22Rv1 (cell line): ENCODE results near the gene LRMDA.

Experiments used
- H3K27ac ChIP-seq: fragments of 450-650 bp; 2 replicates; pipeline ENCODE4 v1.5.1; 2017
- CTCF ChIP-seq: fragments of 450-650 bp; IDR thresholded peaks from 2 replicates; pipeline ENCODE4 v1.5.1; 2017; ENCODE audit warnings: mild to moderate bottlenecking
- ZFX ChIP-seq: fragments of 450-650 bp; IDR thresholded peaks from 2 replicates; pipeline ENCODE4 v1.6.1; 2017; ENCODE audit warnings: antibody characterized with exemption, borderline replicate concordance

Gene LRMDA

DNA sequence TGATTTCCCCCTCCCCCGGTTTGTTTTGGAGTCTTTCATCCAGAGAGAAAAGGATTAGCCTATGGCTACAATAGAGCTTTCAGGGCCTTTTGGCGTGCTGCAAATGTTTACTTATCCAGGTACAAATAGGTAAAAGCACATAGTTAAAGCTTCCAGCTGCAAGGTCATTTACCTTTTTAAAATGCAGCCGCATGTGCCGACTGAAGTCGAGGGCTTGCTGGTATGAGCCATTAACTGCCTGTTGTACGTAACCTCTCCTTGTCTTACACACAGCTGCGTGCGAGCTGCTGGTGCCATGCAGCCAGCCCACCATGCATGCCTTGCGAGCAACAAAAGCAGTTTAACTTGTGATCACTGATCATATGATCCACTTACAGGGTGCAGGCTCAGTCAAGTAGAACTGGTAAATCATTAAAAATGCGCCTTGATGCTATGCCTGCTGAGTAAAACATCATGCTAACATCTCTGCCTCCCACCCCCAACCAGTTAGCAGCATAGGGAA is 866.4 kb downstream of the LRMDA start:
- peak overlapping the region; percentile 67 for H3K27ac ChIP-seq
- TF ChIP-seq CTCF (no peak), ZFX (no peak)

DNA sequence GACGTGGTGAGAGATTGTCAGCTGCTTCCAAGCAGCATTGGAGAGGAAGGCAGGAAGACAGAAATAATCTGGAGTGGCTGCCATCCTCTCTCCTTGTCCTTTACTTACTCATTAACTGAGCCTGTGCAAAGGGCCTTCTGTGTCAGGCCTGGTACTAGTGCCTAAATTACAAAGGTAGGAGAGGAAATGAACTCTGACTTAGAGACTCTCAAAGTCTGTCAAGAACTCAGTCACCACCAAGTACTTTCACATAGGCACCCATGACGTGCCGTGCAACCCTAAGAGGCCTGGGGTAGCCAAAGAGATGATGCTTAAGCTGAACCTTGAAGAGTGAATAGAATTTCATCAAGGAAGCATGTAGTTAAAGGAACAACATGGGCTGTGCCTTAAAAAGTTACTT is 866.9 kb downstream of the LRMDA start:
- TF ChIP-seq CTCF (no peak), ZFX (no peak)
- peak overlapping the region; percentile 67 for H3K27ac ChIP-seq

DNA sequence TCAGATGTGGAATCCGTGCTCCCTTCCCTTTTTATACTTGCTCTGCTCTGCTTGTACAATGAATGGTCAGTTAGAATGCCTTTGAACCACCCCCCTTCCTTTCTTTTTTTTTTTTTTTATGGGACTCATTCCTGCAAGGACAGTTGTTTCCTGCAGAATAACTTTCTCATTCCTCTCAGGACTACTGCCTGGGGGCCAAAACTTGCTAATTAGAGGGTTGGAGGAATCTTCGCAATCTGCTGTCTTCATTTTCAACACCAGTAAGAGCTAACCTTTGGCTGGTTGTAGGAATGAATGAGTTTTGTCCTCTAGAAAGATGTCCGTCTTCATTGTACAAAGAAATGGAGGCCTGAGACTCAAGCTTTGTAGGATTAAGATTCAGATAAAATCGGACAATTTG is 868.1 kb downstream of the LRMDA start:
- no peak for TF ChIP-seq CTCF
- no peak for TF ChIP-seq ZFX
- no peak overlapping the region for H3K27ac ChIP-seq

DNA sequence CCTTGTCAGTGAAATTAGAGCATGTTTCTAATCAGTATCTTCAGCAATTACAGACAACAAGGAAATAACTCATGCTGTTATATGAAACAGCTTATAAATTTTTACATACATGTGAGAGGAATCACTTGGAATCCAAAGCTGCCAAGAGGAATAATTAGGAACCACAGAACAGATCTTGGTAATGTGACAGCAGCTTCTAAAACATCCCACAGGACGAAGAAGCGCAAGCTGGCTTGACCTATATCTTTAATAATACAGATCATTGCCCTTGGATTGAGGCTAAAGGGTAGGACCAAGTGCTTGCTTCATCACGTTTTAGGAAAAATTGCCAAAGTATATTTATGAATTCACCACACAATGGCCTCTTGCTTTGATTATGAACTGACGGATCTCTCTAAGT is 869.8 kb downstream of the LRMDA start:
- TF ChIP-seq CTCF (no peak), ZFX (no peak)

GRCh38 chr10:76301950-76302349 is 870.5 kb downstream of the LRMDA start:
- peak overlapping the region; percentile 76 for H3K27ac ChIP-seq
- TF ChIP-seq CTCF, result peak; percentile 72
- TF ChIP-seq ZFX, result no peak

More for the DNA sequence above, 869.8 kb downstream of the LRMDA start:
- H3K27ac ChIP-seq, result peak overlapping the region; percentile 76

DNA sequence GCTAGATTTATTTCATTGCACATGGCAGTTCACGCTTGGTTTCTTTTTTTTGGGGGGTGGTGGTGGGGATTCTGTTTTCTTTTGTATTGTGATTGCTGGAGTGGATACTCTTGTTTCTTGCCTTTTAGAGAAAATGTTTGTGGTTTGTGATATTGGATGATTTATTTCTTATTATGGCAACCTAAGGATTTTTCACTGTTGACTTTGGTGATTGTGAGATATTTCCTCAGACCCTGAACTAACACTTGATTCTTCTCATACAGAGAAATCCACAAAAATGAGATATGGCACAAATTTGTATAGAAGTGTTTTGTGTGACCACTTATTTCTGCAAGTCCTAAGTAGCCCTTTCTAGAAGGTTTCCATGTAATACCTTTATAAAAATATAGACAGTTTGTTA is 871.1 kb downstream of the LRMDA start:
- peak overlapping the region; percentile 76 for H3K27ac ChIP-seq
- no peak for TF ChIP-seq CTCF

GRCh38 chr10:76302961-76303630 is 871.7 kb downstream of the LRMDA start:
- H3K27ac ChIP-seq, result peak overlapping the region; percentile 76
- no peak for TF ChIP-seq ZFX
- TF ChIP-seq CTCF, result no peak
